WTC11 (cell line): Measurements from ENCODE around the gene GNRHR. TPM values are rescaled to one million over a fixed set of nuclear protein-coding genes. Genes with fewer than 3 reads are reported as not detected.

Experiments
- ATAC-seq: fragments of 200-7000 bp; cut with Tn5 transposase; 2 replicates; pipeline ENCODE4 v1.10.0; 2021; ENCODE audit warnings: mild to moderate bottlenecking, moderate library complexity
- CTCF ChIA-PET: fragments of 300-600 bp; sonication (Branson Sonifier 250); formaldehyde crosslinking; loops from one replicate; lab custom pipeline; 2021; ENCODE audit warnings: antibody characterized with exemption; lab: Charles Lee
- POLR2A ChIA-PET: fragments of 350-600 bp; sonication (Branson Sonifier 250); formaldehyde crosslinking; loops from one replicate; lab custom pipeline; 2021; ENCODE audit warnings: antibody characterized with exemption; lab: Charles Lee
- DNase-seq: peaks from one replicate; pipeline ENCODE4 v3.0.0; 2021; ENCODE audit warnings: low spot score
- H3K27ac Mint-ChIP-seq: 2 replicates; pipeline ENCODE4 v1.8.0; 2021; ENCODE audit warnings: mixed read lengths
- H3K27me3 Mint-ChIP-seq: 2 replicates; pipeline ENCODE4 v1.8.0; 2021; ENCODE audit warnings: low read depth, mild to moderate bottlenecking, moderate library complexity, mixed read lengths
- H3K36me3 Mint-ChIP-seq: 2 replicates; pipeline ENCODE4 v1.8.0; 2021; ENCODE audit warnings: mixed read lengths
- H3K4me1 Mint-ChIP-seq: 2 replicates; pipeline ENCODE4 v1.8.0; 2022; ENCODE audit warnings: mixed read lengths
- H3K4me3 Mint-ChIP-seq: 2 replicates; pipeline ENCODE4 v1.8.0; 2021; ENCODE audit warnings: mild to moderate bottlenecking, moderate library complexity, mixed read lengths
- H3K9me3 Mint-ChIP-seq: 2 replicates; pipeline ENCODE4 v1.8.0; 2021; ENCODE audit warnings: mixed read lengths
- ATF1 ChIP-seq: sonication (generic); formaldehyde crosslinking; IDR thresholded peaks from 2 replicates; pipeline ENCODE4 v1.8.1; 2023; ENCODE audit warnings: mild to moderate bottlenecking, moderate library complexity, missing genetic modification reagents
- CBFB ChIP-seq: sonication (generic); formaldehyde crosslinking; IDR thresholded peaks from 2 replicates; pipeline ENCODE4 v1.8.1; 2022; ENCODE audit warnings: mild to moderate bottlenecking, low read depth, missing genetic modification reagents
- FOXJ3 ChIP-seq: sonication (generic); formaldehyde crosslinking; IDR thresholded peaks from 2 replicates; pipeline ENCODE4 v1.9.0; 2021; ENCODE audit warnings: missing genetic modification reagents, mild to moderate bottlenecking, borderline replicate concordance
- FOXP1 ChIP-seq: sonication (generic); formaldehyde crosslinking; IDR thresholded peaks from 2 replicates; pipeline ENCODE4 v1.8.0; 2022; ENCODE audit warnings: missing genetic modification reagents, mild to moderate bottlenecking, moderate library complexity, borderline replicate concordance
- JAZF1 ChIP-seq: fragments of 250-450 bp; sonication (Bioruptor Pico); IDR thresholded peaks from 2 replicates; pipeline ENCODE4 v1.9.0; 2021; ENCODE audit warnings: moderate library complexity, mild to moderate bottlenecking, inconsistent platforms
- JUN ChIP-seq: sonication (generic); formaldehyde crosslinking; IDR thresholded peaks from 2 replicates; pipeline ENCODE4 v1.8.0; 2023; ENCODE audit warnings: mild to moderate bottlenecking, missing genetic modification reagents
- KAT7 ChIP-seq: sonication (generic); formaldehyde crosslinking; IDR thresholded peaks from 2 replicates; pipeline ENCODE4 v1.8.1; 2023; ENCODE audit warnings: missing genetic modification reagents, mild to moderate bottlenecking, borderline replicate concordance
- MXD4 ChIP-seq: fragments of 250-450 bp; sonication (Bioruptor Pico); IDR thresholded peaks from 2 replicates; pipeline ENCODE4 v1.8.0; 2021; ENCODE audit warnings: mild to moderate bottlenecking, moderate library complexity, borderline replicate concordance
- RELA ChIP-seq: sonication (generic); formaldehyde crosslinking; IDR thresholded peaks from 2 replicates; pipeline ENCODE4 v1.8.1; 2022; ENCODE audit warnings: missing genetic modification reagents, mild to moderate bottlenecking, borderline replicate concordance
- SMAD4 ChIP-seq: sonication (generic); formaldehyde crosslinking; IDR thresholded peaks from 2 replicates; pipeline ENCODE4 v1.8.0; 2022; ENCODE audit warnings: mild to moderate bottlenecking, missing genetic modification reagents
- SOX15 ChIP-seq: fragments of 250-450 bp; sonication (Bioruptor Pico); IDR thresholded peaks from 2 replicates; pipeline ENCODE4 v1.9.0; 2021; ENCODE audit warnings: mild to moderate bottlenecking
- ZNF232 ChIP-seq: sonication (generic); formaldehyde crosslinking; IDR thresholded peaks from 2 replicates; pipeline ENCODE4 v1.8.0; 2022; ENCODE audit warnings: mild to moderate bottlenecking, missing genetic modification reagents
- ZNF396 ChIP-seq: fragments of 250-450 bp; sonication (Bioruptor Pico); IDR thresholded peaks from 2 replicates; pipeline ENCODE4 v1.8.0; 2021; ENCODE audit warnings: mild to moderate bottlenecking, moderate library complexity, borderline replicate concordance
- ZNF416 ChIP-seq: fragments of 250-450 bp; sonication (Bioruptor Pico); IDR thresholded peaks from 2 replicates; pipeline ENCODE4 v1.9.0; 2021; ENCODE audit warnings: mild to moderate bottlenecking, inconsistent platforms
- ZNF423 ChIP-seq: fragments of 250-450 bp; sonication (Bioruptor Pico); IDR thresholded peaks from 2 replicates; pipeline ENCODE4 v2.1.2; 2022; ENCODE audit warnings: mild to moderate bottlenecking, moderate library complexity
- total RNA-seq: library from RNA; stranded (reverse); gene quantifications from 3 replicates; pipeline ENCODE4 v1.2.3, GENCODE V29; 2021
- TF ChIP-seq, protein P1 (sequence below): sonication (generic); formaldehyde crosslinking; conservative IDR thresholded peaks from 2 replicates; pipeline ENCODE4 v1.8.1; 2023; ENCODE audit warnings: mild to moderate bottlenecking, low read depth, missing genetic modification reagents, moderate library complexity
- TF ChIP-seq, protein P2 (sequence below): sonication (generic); formaldehyde crosslinking; IDR thresholded peaks from 2 replicates; pipeline ENCODE4 v1.8.1; 2023; ENCODE audit warnings: mild to moderate bottlenecking, missing genetic modification reagents, moderate library complexity
- TF ChIP-seq, protein P3 (sequence below): fragments of 250-450 bp; sonication (Bioruptor Pico); IDR thresholded peaks from 2 replicates; pipeline ENCODE4 v2.1.2; 2022; ENCODE audit warnings: mild to moderate bottlenecking, moderate library complexity
- TF ChIP-seq, protein P4 (sequence below): sonication (generic); formaldehyde crosslinking; IDR thresholded peaks from 2 replicates; pipeline ENCODE4 v1.8.1; 2022; ENCODE audit warnings: low read depth, missing genetic modification reagents, borderline replicate concordance
- TF ChIP-seq, protein P5 (sequence below): sonication (generic); formaldehyde crosslinking; IDR thresholded peaks from 2 replicates; pipeline ENCODE4 v1.8.1; 2023; ENCODE audit warnings: mild to moderate bottlenecking, missing genetic modification reagents, borderline replicate concordance
- TF ChIP-seq, protein P6 (sequence below): sonication (generic); formaldehyde crosslinking; IDR thresholded peaks from 2 replicates; pipeline ENCODE4 v1.8.1; 2022; ENCODE audit warnings: missing genetic modification reagents, borderline replicate concordance
- TF ChIP-seq, protein P7 (sequence below): sonication (generic); formaldehyde crosslinking; IDR thresholded peaks from 2 replicates; pipeline ENCODE4 v1.8.0; 2023; ENCODE audit warnings: mild to moderate bottlenecking, missing genetic modification reagents

Gene GNRHR
- total RNA-seq, 1 experiment from 2014 or later, result not detected

DNA sequence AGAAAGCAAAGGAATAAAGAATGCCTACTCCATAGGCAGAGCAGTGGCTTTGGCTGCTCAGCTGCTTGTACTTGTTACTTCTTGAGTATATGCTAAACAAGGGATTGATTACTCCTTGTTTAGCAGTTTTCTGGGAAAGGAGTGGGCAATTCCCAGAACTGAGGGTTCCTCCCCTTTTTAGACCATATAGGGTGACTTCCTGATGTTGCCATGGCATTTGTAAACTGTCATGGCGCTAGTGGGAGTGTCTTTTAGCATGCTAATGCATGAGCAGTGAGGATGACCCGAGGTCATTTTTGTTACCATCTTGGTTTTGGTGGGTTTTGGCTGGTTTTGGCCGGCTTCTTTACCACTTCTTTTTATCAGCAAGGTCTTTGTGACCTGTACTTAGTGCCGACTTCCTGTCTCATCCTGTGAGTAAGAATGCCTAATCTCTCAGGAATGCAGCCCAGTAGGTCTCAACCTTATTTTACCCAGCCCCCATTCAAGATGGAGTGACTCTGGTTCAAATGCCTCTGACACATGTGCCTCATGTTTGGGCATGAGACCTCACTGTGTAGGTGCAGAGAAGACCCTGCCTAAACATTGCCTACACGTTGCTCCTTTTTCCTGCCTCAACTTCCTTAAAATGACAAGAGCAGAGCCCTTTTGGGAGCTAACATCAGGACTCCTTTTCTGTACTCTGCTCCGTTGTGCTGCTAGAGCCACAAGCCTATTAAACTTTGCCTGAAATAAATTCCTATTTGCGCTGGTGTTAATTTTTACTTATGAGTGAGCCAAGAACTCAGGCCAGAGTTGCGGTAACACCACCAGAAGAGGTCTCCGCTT, 32.2 kb downstream of the GNRHR start:
- ChIA-PET CTCF (interaction anchor here (1.1 to 2.2 kb wide), 3 partner anchors 9 to 21 kb away, joined by 4 to 14 read pairs (median 5); partner anchors contain the start of gene UBA6), POLR2A (no interaction called here)
- Mint-ChIP-seq H3K27ac (peak overlapping the region; percentile 88), H3K36me3 (peaks cover 25% of the 10 kb centered on the region), H3K9me3 (peaks cover 8% of the 10 kb centered on the region), H3K4me1 (peaks cover 26% of the 10 kb centered on the region), H3K4me3 (no peak overlapping the region), H3K27me3 (no peaks in the 10 kb centered on the region)
- ATAC-seq, result peak; percentile 64
- peak; percentile 36 for DNase-seq
- TF ChIP-seq, protein P1, sequence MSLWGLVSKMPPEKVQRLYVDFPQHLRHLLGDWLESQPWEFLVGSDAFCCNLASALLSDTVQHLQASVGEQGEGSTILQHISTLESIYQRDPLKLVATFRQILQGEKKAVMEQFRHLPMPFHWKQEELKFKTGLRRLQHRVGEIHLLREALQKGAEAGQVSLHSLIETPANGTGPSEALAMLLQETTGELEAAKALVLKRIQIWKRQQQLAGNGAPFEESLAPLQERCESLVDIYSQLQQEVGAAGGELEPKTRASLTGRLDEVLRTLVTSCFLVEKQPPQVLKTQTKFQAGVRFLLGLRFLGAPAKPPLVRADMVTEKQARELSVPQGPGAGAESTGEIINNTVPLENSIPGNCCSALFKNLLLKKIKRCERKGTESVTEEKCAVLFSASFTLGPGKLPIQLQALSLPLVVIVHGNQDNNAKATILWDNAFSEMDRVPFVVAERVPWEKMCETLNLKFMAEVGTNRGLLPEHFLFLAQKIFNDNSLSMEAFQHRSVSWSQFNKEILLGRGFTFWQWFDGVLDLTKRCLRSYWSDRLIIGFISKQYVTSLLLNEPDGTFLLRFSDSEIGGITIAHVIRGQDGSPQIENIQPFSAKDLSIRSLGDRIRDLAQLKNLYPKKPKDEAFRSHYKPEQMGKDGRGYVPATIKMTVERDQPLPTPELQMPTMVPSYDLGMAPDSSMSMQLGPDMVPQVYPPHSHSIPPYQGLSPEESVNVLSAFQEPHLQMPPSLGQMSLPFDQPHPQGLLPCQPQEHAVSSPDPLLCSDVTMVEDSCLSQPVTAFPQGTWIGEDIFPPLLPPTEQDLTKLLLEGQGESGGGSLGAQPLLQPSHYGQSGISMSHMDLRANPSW (CRISPR knock-in tag), result no peak
- TF ChIP-seq JAZF1 (CRISPR knock-in tag) (no peak), FOXP1 (CRISPR knock-in tag) (no peak), SMAD4 (CRISPR knock-in tag) (no peak), KAT7 (CRISPR knock-in tag) (no peak), ZNF423 (CRISPR knock-in tag) (peak; percentile 79), ZNF396 (CRISPR knock-in tag) (peak; percentile 100), RELA (no peak), JUN (no peak), CBFB (CRISPR knock-in tag) (no peak), ZNF232 (CRISPR knock-in tag) (no peak), FOXJ3 (CRISPR knock-in tag) (no peak), ZNF416 (CRISPR knock-in tag) (peak; percentile 70; the same call in 1 of the 2 replicates), ATF1 (CRISPR knock-in tag) (no peak), SOX15 (CRISPR knock-in tag) (no peak), MXD4 (CRISPR knock-in tag) (peak; percentile 97)
- TF ChIP-seq, protein P2, sequence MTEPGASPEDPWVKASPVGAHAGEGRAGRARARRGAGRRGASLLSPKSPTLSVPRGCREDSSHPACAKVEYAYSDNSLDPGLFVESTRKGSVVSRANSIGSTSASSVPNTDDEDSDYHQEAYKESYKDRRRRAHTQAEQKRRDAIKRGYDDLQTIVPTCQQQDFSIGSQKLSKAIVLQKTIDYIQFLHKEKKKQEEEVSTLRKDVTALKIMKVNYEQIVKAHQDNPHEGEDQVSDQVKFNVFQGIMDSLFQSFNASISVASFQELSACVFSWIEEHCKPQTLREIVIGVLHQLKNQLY (CRISPR knock-in tag), result no peak
- TF ChIP-seq, protein P3, sequence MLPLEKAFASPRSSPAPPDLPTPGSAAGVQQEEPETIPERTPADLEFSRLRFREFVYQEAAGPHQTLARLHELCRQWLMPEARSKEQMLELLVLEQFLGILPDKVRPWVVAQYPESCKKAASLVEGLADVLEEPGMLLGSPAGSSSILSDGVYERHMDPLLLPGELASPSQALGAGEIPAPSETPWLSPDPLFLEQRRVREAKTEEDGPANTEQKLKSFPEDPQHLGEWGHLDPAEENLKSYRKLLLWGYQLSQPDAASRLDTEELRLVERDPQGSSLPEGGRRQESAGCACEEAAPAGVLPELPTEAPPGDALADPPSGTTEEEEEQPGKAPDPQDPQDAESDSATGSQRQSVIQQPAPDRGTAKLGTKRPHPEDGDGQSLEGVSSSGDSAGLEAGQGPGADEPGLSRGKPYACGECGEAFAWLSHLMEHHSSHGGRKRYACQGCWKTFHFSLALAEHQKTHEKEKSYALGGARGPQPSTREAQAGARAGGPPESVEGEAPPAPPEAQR (CRISPR knock-in tag), result peak; percentile 99
- TF ChIP-seq, protein P4, sequence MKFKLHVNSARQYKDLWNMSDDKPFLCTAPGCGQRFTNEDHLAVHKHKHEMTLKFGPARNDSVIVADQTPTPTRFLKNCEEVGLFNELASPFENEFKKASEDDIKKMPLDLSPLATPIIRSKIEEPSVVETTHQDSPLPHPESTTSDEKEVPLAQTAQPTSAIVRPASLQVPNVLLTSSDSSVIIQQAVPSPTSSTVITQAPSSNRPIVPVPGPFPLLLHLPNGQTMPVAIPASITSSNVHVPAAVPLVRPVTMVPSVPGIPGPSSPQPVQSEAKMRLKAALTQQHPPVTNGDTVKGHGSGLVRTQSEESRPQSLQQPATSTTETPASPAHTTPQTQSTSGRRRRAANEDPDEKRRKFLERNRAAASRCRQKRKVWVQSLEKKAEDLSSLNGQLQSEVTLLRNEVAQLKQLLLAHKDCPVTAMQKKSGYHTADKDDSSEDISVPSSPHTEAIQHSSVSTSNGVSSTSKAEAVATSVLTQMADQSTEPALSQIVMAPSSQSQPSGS (CRISPR knock-in tag), result no peak
- TF ChIP-seq, protein P5, sequence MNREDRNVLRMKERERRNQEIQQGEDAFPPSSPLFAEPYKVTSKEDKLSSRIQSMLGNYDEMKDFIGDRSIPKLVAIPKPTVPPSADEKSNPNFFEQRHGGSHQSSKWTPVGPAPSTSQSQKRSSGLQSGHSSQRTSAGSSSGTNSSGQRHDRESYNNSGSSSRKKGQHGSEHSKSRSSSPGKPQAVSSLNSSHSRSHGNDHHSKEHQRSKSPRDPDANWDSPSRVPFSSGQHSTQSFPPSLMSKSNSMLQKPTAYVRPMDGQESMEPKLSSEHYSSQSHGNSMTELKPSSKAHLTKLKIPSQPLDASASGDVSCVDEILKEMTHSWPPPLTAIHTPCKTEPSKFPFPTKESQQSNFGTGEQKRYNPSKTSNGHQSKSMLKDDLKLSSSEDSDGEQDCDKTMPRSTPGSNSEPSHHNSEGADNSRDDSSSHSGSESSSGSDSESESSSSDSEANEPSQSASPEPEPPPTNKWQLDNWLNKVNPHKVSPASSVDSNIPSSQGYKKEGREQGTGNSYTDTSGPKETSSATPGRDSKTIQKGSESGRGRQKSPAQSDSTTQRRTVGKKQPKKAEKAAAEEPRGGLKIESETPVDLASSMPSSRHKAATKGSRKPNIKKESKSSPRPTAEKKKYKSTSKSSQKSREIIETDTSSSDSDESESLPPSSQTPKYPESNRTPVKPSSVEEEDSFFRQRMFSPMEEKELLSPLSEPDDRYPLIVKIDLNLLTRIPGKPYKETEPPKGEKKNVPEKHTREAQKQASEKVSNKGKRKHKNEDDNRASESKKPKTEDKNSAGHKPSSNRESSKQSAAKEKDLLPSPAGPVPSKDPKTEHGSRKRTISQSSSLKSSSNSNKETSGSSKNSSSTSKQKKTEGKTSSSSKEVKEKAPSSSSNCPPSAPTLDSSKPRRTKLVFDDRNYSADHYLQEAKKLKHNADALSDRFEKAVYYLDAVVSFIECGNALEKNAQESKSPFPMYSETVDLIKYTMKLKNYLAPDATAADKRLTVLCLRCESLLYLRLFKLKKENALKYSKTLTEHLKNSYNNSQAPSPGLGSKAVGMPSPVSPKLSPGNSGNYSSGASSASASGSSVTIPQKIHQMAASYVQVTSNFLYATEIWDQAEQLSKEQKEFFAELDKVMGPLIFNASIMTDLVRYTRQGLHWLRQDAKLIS (CRISPR knock-in tag), result no peak
- TF ChIP-seq, protein P6, sequence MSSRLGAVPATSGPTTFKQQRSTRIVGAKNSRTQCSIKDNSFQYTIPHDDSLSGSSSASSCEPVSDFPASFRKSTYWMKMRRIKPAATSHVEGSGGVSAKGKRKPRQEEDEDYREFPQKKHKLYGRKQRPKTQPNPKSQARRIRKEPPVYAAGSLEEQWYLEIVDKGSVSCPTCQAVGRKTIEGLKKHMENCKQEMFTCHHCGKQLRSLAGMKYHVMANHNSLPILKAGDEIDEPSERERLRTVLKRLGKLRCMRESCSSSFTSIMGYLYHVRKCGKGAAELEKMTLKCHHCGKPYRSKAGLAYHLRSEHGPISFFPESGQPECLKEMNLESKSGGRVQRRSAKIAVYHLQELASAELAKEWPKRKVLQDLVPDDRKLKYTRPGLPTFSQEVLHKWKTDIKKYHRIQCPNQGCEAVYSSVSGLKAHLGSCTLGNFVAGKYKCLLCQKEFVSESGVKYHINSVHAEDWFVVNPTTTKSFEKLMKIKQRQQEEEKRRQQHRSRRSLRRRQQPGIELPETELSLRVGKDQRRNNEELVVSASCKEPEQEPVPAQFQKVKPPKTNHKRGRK (CRISPR knock-in tag), result no peak
- TF ChIP-seq, protein P7, sequence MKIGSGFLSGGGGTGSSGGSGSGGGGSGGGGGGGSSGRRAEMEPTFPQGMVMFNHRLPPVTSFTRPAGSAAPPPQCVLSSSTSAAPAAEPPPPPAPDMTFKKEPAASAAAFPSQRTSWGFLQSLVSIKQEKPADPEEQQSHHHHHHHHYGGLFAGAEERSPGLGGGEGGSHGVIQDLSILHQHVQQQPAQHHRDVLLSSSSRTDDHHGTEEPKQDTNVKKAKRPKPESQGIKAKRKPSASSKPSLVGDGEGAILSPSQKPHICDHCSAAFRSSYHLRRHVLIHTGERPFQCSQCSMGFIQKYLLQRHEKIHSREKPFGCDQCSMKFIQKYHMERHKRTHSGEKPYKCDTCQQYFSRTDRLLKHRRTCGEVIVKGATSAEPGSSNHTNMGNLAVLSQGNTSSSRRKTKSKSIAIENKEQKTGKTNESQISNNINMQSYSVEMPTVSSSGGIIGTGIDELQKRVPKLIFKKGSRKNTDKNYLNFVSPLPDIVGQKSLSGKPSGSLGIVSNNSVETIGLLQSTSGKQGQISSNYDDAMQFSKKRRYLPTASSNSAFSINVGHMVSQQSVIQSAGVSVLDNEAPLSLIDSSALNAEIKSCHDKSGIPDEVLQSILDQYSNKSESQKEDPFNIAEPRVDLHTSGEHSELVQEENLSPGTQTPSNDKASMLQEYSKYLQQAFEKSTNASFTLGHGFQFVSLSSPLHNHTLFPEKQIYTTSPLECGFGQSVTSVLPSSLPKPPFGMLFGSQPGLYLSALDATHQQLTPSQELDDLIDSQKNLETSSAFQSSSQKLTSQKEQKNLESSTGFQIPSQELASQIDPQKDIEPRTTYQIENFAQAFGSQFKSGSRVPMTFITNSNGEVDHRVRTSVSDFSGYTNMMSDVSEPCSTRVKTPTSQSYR, result no peak
